Common myeloid progenitor, CD34-positive (primary cell): ENCODE data around the gene TMEM242.

ENCODE experiments used
- CTCF ChIA-PET: fragments of 350-600 bp; sonication (Branson Sonifier 250); formaldehyde crosslinking; loops from one replicate; lab custom pipeline; 2021; ENCODE audit warnings: antibody characterized with exemption; lab: Charles Lee
- POLR2A ChIA-PET: fragments of 350-600 bp; sonication (Branson Sonifier 250); formaldehyde crosslinking; loops from one replicate; lab custom pipeline; 2021; ENCODE audit warnings: antibody characterized with exemption; lab: Charles Lee
- DNase-seq, 3 donors: peaks; one replicate each; pipeline versions ENCODE4 v3.0.0 to v3.0.0-alpha.2; 2013
- H3K27ac ChIP-seq, 2 experiments: 1 replicate in 1 of 2; 2 replicates in 1 of 2; pipeline ENCODE4 v1.7.0; 2013; ENCODE audit warnings: inconsistent platforms in 2 of 2, low read length in 2 of 2, mild to moderate bottlenecking in 2 of 2, low read depth in 1 of 2, moderate library complexity in 1 of 2; ENCODE audit not compliant: severe bottlenecking in 2 of 2, insufficient read depth in 1 of 2, poor library complexity in 1 of 2
- H3K27me3 ChIP-seq, 5 experiments: replicated peaks in 2 of 5; 1 replicate in 3 of 5; 2 replicates in 2 of 5; pipeline versions ENCODE4 v1.6.1 to v1.7.0; 2013; ENCODE audit warnings: low read length in 4 of 5, mild to moderate bottlenecking in 2 of 5, moderate library complexity in 2 of 5, inconsistent platforms in 1 of 5; ENCODE audit not compliant: insufficient read depth in 5 of 5, control insufficient read depth in 4 of 5
- H3K36me3 ChIP-seq, 4 experiments: 1 replicate in 2 of 4; 2 replicates in 2 of 4; pipeline versions ENCODE4 v1.6.1 to v1.7.0; 2013; ENCODE audit warnings: low read length in 3 of 4, control low read depth in 1 of 4, mild to moderate bottlenecking in 1 of 4; ENCODE audit not compliant: control insufficient read depth in 4 of 4, insufficient read depth in 4 of 4
- H3K4me1 ChIP-seq, 4 experiments: 1 replicate in 3 of 4; 2 replicates in 1 of 4; pipeline versions ENCODE4 v1.6.1 to v1.7.1; 2013; ENCODE audit warnings: low read length in 3 of 4, mild to moderate bottlenecking in 3 of 4, control low read depth in 1 of 4, inconsistent platforms in 1 of 4, moderate library complexity in 1 of 4; ENCODE audit not compliant: control insufficient read depth in 4 of 4, insufficient read depth in 4 of 4; ENCODE audit errors: control extremely low read depth in 1 of 4
- H3K4me3 ChIP-seq, 7 experiments: 1 replicate in 4 of 7; 2 replicates in 3 of 7; pipeline versions ENCODE4 v1.5.1 to v1.7.0; 2013; ENCODE audit warnings: mild to moderate bottlenecking in 7 of 7, low read length in 6 of 7, moderate library complexity in 6 of 7, inconsistent platforms in 2 of 7, low read depth in 2 of 7, control low read depth in 1 of 7; ENCODE audit not compliant: insufficient read depth in 4 of 7, control insufficient read depth in 1 of 7; ENCODE audit errors: extremely low read depth in 1 of 7
- H3K9me3 ChIP-seq, 5 experiments: 1 replicate in 4 of 5; 2 replicates in 1 of 5; pipeline versions ENCODE4 v1.6.1 to v1.7.1; 2013; ENCODE audit warnings: low read length in 4 of 5, mild to moderate bottlenecking in 2 of 5, inconsistent platforms in 1 of 5, low read depth in 1 of 5, moderate library complexity in 1 of 5; ENCODE audit not compliant: control insufficient read depth in 4 of 5, insufficient read depth in 2 of 5; ENCODE audit errors: control extremely low read depth in 1 of 5
- WGBS: methylation state at CpG from one replicate; pipeline ENCODE4 v1.1.5; 2013; ENCODE audit not compliant: insufficient coverage; 5-methylcytosine and 5-hydroxymethylcytosine counted together

The TMEM242 gene

DNA sequence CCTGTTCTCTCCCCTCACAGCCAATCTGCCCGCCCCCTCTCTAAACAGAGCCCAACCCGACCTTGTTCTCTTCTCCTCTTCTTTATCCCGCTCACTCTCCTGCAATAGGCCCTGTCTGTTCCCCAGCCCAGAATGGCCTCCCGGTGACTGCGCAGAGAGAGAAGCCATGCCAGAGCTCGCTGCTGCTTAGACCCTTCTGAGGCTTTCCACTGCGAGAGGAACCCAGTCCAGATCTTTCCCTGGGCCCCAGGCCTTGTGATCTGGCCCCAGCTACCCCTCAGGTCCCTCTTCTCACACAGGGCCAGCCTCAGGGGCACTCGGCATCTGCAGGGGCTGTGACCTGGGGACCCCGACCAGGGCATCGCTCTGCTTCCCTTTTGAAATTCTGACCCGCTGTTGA lies 58.1 kb downstream of the TMEM242 start:
- ChIA-PET POLR2A (no interaction called here), CTCF (interaction anchor here (0.7 to 1.5 kb wide), 2 partner anchors 9 to 12 kb away, joined by 3 to 4 read pairs; no protein-coding TSS in a partner anchor)
- no peaks in the 10 kb centered on the region for H3K36me3 ChIP-seq
- H3K4me3 ChIP-seq = no peak overlapping the region
- no peak for DNase-seq
- 97% methylated on average over 8 of the region's 11 CpGs for WGBS
- H3K27ac ChIP-seq = no peak overlapping the region
- no peaks in the 10 kb centered on the region for H3K27me3 ChIP-seq
- H3K4me1 ChIP-seq = no peaks in the 10 kb centered on the region
- H3K9me3 ChIP-seq = peaks cover 0 to 3% (median 0%) of the 10 kb centered on the region in 5 experiments

DNA sequence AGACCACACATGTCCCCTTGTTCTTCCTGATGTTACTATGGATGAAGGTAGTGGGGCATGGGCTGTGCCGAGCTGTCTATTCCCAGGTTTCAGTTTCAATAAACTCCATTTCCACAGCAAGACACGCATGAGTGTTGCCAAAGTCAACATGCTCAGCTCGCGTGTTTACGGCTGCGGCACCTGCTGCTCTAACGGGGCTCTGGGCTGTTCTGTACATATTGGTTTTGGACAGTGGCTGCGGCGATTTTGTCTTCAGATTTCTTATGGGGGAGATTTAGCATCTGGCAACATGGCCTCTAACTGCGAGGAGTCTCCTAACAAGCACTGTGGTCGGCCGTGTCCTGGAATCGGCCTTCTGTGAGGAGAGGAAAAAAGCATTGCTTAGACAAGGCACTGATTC lies 58.6 kb downstream of the TMEM242 start:
- Histone ChIP-seq H3K9me3 (no peaks in the 10 kb centered on the region), H3K27me3 (no peaks in the 10 kb centered on the region), H3K27ac (no peak overlapping the region), H3K4me3 (no peak overlapping the region), H3K36me3 (no peaks in the 10 kb centered on the region), H3K4me1 (no peaks in the 10 kb centered on the region)
- ChIA-PET POLR2A (no interaction called here), CTCF (interaction anchor here (1.5 kb wide), 1 partner anchor 9 kb away, joined by 4 read pairs; no protein-coding TSS in a partner anchor)
- DNase-seq = no peak
- 92% methylated on average over 12 of the region's 13 CpGs for WGBS

DNA sequence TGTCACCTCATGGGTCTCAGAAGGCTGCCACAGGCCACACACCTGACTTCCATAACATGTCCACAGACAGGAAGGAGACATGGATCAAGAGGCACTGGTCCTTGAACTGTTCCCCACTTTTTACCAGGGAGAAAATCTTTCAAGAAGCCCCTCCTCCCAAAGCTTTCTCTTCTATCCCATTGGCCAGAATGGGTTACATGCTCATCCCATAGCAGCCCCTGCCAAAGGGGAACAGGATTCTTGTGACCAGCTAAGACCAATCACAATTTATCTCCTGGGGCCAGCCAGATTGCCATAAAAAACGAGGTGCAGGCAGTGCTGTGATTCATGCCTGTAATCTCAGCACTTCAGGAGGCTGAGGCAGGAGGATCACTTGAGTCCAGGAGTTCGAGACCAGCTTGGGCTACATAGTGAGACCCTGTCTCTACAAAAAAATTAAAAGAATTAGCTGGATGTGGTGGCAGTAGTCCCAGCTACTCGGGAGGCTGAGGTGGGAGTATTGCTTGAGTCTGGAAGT lies 59.4 kb downstream of the TMEM242 start:
- Histone ChIP-seq H3K27me3 (no peaks in the 10 kb centered on the region), H3K4me3 (no peak overlapping the region), H3K27ac (no peak overlapping the region), H3K4me1 (no peaks in the 10 kb centered on the region), H3K9me3 (no peaks in the 10 kb centered on the region), H3K36me3 (no peaks in the 10 kb centered on the region)
- POLR2A ChIA-PET = no interaction called here
- 73% methylated on average over 2 of the region's 3 CpGs for WGBS
- DNase-seq = no peak
- CTCF ChIA-PET = interaction anchor here (1.5 to 1.6 kb wide), 2 partner anchors 8 to 11 kb away, joined by 4 to 5 read pairs; no protein-coding TSS in a partner anchor

DNA sequence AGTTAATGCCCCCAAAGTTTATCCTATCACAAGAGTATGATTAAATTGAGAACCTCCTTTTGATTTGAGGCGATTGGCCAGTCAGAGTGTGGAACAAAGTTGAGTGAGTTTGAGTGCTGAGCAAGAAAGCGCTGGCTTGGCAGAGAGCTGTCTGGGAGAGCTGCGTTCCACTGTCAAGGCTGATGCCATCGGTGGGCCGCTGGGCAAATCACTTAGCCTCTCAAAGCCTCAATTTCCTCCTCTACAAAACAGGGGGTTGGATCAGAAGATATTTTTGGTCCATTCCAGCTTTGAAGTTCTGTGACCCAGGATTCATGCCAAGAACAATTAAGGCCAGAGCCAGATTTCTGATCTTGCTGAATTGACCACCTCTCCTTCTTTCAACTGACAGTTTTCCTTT lies 60.2 kb downstream of the TMEM242 start:
- no peak overlapping the region for H3K4me3 ChIP-seq
- no peaks in the 10 kb centered on the region for H3K9me3 ChIP-seq
- H3K27me3 ChIP-seq = no peaks in the 10 kb centered on the region
- ChIA-PET CTCF (interaction anchor here (1.6 kb wide), 1 partner anchor 12 kb away, joined by 5 read pairs; no protein-coding TSS in a partner anchor), POLR2A (no interaction called here)
- no CpG with 5 or more reads among the region's 5 CpGs for WGBS
- no peak for DNase-seq
- H3K4me1 ChIP-seq = no peaks in the 10 kb centered on the region
- no peaks in the 10 kb centered on the region for H3K36me3 ChIP-seq
- no peak overlapping the region for H3K27ac ChIP-seq

DNA sequence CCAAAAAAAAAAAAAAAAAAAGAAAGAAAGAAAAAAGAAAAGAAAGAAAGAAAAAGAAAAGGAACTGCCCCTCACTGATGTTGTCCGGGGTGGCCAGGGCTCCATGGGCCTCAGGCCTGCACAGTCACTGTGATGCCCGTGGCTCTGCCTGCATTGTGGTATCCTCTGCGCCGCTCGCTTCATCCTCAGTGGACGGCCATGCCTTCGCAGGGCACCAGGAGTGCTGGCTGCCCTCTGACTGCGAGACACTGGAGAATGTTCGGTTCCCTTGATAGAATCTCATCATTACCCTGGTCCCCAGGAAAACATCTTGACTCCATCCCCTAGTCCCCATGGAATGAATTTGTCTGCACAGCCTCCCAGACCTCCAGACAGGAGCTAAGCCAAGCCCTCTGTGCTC lies 61.7 kb downstream of the TMEM242 start:
- WGBS = 78% methylated on average over 9 of the region's 9 CpGs
- CTCF ChIA-PET = no interaction called here
- Histone ChIP-seq H3K36me3 (no peaks in the 10 kb centered on the region), H3K27me3 (no peaks in the 10 kb centered on the region), H3K4me1 (no peaks in the 10 kb centered on the region), H3K27ac (no peak overlapping the region), H3K9me3 (no peaks in the 10 kb centered on the region), H3K4me3 (no peak overlapping the region)
- DNase-seq = no peak
- POLR2A ChIA-PET = no interaction called here

DNA sequence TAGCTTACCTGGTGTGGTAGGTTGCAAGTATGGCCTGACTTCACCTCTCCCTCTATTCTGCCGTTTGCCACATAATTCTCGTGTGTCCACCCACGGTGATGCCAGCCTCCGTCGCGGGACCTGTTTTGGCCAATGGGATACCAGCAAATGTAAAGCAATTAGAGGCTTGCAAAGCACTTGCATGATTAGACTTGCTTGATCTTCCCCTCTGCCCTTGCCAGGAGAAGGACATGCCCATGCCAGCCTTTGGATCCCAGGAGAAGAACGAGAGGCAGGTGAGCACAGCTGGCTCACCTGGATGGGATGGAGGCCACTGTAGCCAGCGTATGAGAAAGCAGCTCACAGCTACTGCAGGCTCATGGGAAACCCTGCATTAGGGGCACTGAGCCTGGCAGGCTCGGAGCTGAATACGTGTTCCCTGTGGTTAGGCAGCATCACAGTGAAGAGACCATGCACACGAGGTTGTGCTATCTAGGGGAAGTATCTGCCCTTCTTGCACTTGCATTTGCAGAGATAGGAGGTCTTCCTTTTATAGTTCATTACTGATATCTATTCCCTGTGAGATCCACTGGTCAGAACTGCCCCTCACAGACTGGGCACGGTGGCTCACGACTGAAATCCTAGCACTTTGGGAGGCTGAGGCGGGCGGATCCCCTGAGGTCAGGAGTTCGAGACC lies 62.4 kb downstream of the TMEM242 start:
- H3K27ac ChIP-seq = no peak overlapping the region
- POLR2A ChIA-PET = no interaction called here
- H3K36me3 ChIP-seq = no peaks in the 10 kb centered on the region
- H3K27me3 ChIP-seq = no peaks in the 10 kb centered on the region
- no peaks in the 10 kb centered on the region for H3K4me1 ChIP-seq
- WGBS = 86% methylated on average over 11 of the region's 16 CpGs
- DNase-seq = no peak
- no peaks in the 10 kb centered on the region for H3K9me3 ChIP-seq
- H3K4me3 ChIP-seq = no peak overlapping the region
- CTCF ChIA-PET = interaction anchor here (1.1 kb wide), 1 partner anchor 9 kb away, joined by 4 read pairs; no protein-coding TSS in a partner anchor

DNA sequence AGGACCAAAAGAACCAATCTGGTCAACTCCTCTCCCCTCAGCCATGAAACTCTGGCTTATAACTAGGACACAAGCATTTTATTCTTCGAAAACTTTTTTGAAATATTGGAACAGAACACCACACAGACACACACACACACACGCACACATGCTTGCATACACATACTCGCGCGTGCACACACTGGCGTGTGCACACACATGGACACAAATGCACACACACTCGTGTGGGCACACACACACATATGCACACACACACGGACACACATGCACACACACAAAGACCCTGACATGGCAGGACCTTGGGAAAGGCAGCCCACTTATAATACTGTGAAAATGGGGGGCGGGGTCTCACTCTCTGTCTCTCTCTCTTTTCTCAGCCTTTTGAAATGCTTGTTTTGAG lies 63.9 kb downstream of the TMEM242 start:
- 100% methylated on average over 9 of the region's 9 CpGs for WGBS
- no peaks in the 10 kb centered on the region for H3K36me3 ChIP-seq
- DNase-seq = no peak
- H3K4me3 ChIP-seq = no peak overlapping the region
- CTCF ChIA-PET = interaction anchor here (1.4 kb wide), 2 partner anchors 24 to 29 kb away, joined by 4 read pairs; no protein-coding TSS in a partner anchor
- no peaks in the 10 kb centered on the region for H3K27me3 ChIP-seq
- no peaks in the 10 kb centered on the region for H3K4me1 ChIP-seq
- POLR2A ChIA-PET = no interaction called here
- H3K27ac ChIP-seq = no peak overlapping the region
- no peaks in the 10 kb centered on the region for H3K9me3 ChIP-seq
